HepG2 (cell line): ENCODE results near the gene NT5C2. TPM values are rescaled to one million over a fixed set of nuclear protein-coding genes. Genes with fewer than 3 reads are reported as not detected.

Experiments
- AGO1 ChIP-seq: fragments of 200-400 bp; formaldehyde crosslinking; IDR thresholded peaks from 2 replicates; pipeline ENCODE4 v1.6.1; 2017; ENCODE audit warnings: mild to moderate bottlenecking, low read depth, low read length, moderate library complexity; ENCODE audit not compliant: poor library complexity, severe bottlenecking
- ATAD3A ChIP-seq: sonication (generic); formaldehyde crosslinking; IDR thresholded peaks from 2 replicates; pipeline ENCODE4 v1.4.0; 2020; ENCODE audit warnings: missing genetic modification reagents
- BORCS8-MEF2B ChIP-seq: sonication (generic); formaldehyde crosslinking; IDR thresholded peaks from 2 replicates; pipeline ENCODE4 v1.8.0; 2022; ENCODE audit warnings: mild to moderate bottlenecking, missing genetic modification reagents
- CBFB ChIP-seq: sonication (generic); formaldehyde crosslinking; IDR thresholded peaks from 2 replicates; pipeline ENCODE4 v1.4.0; 2020; ENCODE audit warnings: missing genetic modification reagents
- CHCHD3 ChIP-seq: sonication (generic); formaldehyde crosslinking; IDR thresholded peaks from 2 replicates; pipeline ENCODE4 v1.8.0; 2022; ENCODE audit warnings: mild to moderate bottlenecking, missing genetic modification reagents, moderate library complexity
- FOSL2 ChIP-seq: sonication (generic); formaldehyde crosslinking; IDR thresholded peaks from 2 replicates; pipeline ENCODE4 v1.4.0; 2020; ENCODE audit warnings: missing genetic modification reagents
- GATAD1 ChIP-seq: IDR thresholded peaks from 2 replicates; pipeline ENCODE4 v1.6.1; 2016; ENCODE audit warnings: missing genetic modification reagents, missing compliant biosample characterization
- GATAD2A ChIP-seq: IDR thresholded peaks from 2 replicates; pipeline ENCODE4 v1.6.1; 2016
- GLI4 ChIP-seq: sonication (generic); formaldehyde crosslinking; IDR thresholded peaks from 2 replicates; pipeline ENCODE4 v1.5.1; 2020; ENCODE audit warnings: missing genetic modification reagents, mild to moderate bottlenecking, moderate library complexity, borderline replicate concordance
- GPN1 ChIP-seq: sonication (generic); formaldehyde crosslinking; IDR thresholded peaks from 2 replicates; pipeline ENCODE4 v1.5.1; 2020; ENCODE audit warnings: missing genetic modification reagents, borderline replicate concordance
- HMG20A ChIP-seq: IDR thresholded peaks from 2 replicates; pipeline ENCODE4 v1.6.1; 2016; ENCODE audit warnings: borderline replicate concordance
- HNF1B ChIP-seq: sonication (generic); formaldehyde crosslinking; IDR thresholded peaks from 2 replicates; pipeline ENCODE4 v1.5.1; 2020; ENCODE audit warnings: mild to moderate bottlenecking, moderate library complexity, missing genetic modification reagents
- HNRNPK ChIP-seq: fragments of 200-400 bp; formaldehyde crosslinking; IDR thresholded peaks from 2 replicates; pipeline ENCODE4 v1.6.1; 2018; ENCODE audit warnings: low read length, low read depth, moderate library complexity, mild to moderate bottlenecking; ENCODE audit not compliant: poor library complexity, severe bottlenecking
- LRRFIP1 ChIP-seq: sonication (generic); formaldehyde crosslinking; conservative IDR thresholded peaks from 2 replicates; pipeline ENCODE4 v1.4.0; 2020; ENCODE audit warnings: missing genetic modification reagents
- PCBP1 ChIP-seq: fragments of 200-400 bp; formaldehyde crosslinking; IDR thresholded peaks from 2 replicates; pipeline ENCODE4 v1.6.1; 2017; ENCODE audit warnings: mild to moderate bottlenecking, low read depth, low read length, borderline replicate concordance
- SAFB2 ChIP-seq: sonication (generic); formaldehyde crosslinking; IDR thresholded peaks from 2 replicates; pipeline ENCODE4 v1.5.1; 2020; ENCODE audit warnings: missing genetic modification reagents, low read depth, mild to moderate bottlenecking, borderline replicate concordance
- SMAD1 ChIP-seq: sonication (generic); formaldehyde crosslinking; IDR thresholded peaks from 2 replicates; pipeline ENCODE4 v1.4.0; 2020; ENCODE audit warnings: missing genetic modification reagents, low read depth, mild to moderate bottlenecking, borderline replicate concordance
- SRSF1 ChIP-seq: fragments of 200-400 bp; formaldehyde crosslinking; optimal IDR thresholded peaks from 2 replicates; pipeline ENCODE3; 2017; ENCODE audit warnings: mild to moderate bottlenecking, low read depth, low read length, moderate library complexity
- TFDP1 ChIP-seq: IDR thresholded peaks from 2 replicates; pipeline ENCODE4 v1.6.1; 2016; ENCODE audit warnings: missing compliant biosample characterization, missing genetic modification reagents, borderline replicate concordance
- TP53 ChIP-seq: sonication (generic); formaldehyde crosslinking; conservative IDR thresholded peaks from 2 replicates; pipeline ENCODE4 v1.4.0; 2020; ENCODE audit warnings: missing genetic modification reagents
- XBP1 ChIP-seq: sonication (generic); formaldehyde crosslinking; IDR thresholded peaks from 2 replicates; pipeline ENCODE4 v1.5.0; 2020; ENCODE audit warnings: missing genetic modification reagents
- ZFP41 ChIP-seq: sonication (generic); formaldehyde crosslinking; IDR thresholded peaks from 2 replicates; pipeline ENCODE4 v1.4.0; 2020; ENCODE audit warnings: mild to moderate bottlenecking, missing genetic modification reagents, borderline replicate concordance
- ZNF510 ChIP-seq: sonication (generic); formaldehyde crosslinking; IDR thresholded peaks from 2 replicates; pipeline ENCODE4 v1.4.0; 2020; ENCODE audit warnings: low read depth, mild to moderate bottlenecking, missing genetic modification reagents
- ZNF713 ChIP-seq: sonication (generic); formaldehyde crosslinking; IDR thresholded peaks from 2 replicates; pipeline ENCODE4 v1.4.0; 2020; ENCODE audit warnings: mild to moderate bottlenecking, missing genetic modification reagents
- ZNF780A ChIP-seq: sonication (generic); formaldehyde crosslinking; IDR thresholded peaks from 2 replicates; pipeline ENCODE4 v1.8.0; 2022; ENCODE audit warnings: mild to moderate bottlenecking, missing genetic modification reagents, moderate library complexity
- polyA plus RNA-seq, 8 experiments: library from polyadenylated mRNA; depleted of rRNA in 3 of 8; stranded (reverse) in 7 of 8; unstranded in 1 of 8; fragments of >200 nt; fragmentation: Illumina TruSeq in 4 of 8; extraction: Trizol in 4 of 8; gene quantifications; 2 replicates each; pipeline versions ENCODE4 v1.2.1 to v1.2.3, GENCODE V29; 2011 to 2016; ENCODE audit warnings: low read depth in 4 of 8, missing spikeins in 1 of 8, mixed read lengths in 1 of 8; ENCODE audit not compliant: insufficient read depth in 1 of 8
- total RNA-seq, 5 experiments: library from RNA; depleted of rRNA; stranded (reverse); fragments of >200 nt; fragmentation: Illumina TruSeq; extraction: Trizol; gene quantifications; 2 replicates each; pipeline ENCODE4 v1.2.3, GENCODE V29; 2016; ENCODE audit warnings: low read depth in 1 of 5
- TF ChIP-seq, protein P1 (sequence below): sonication (generic); formaldehyde crosslinking; IDR thresholded peaks from 2 replicates; pipeline ENCODE4 v1.9.0; 2021; ENCODE audit warnings: missing genetic modification reagents, borderline replicate concordance

The NT5C2 gene
- total and polyA plus RNA-seq, 2 of the 13 experiments (the other 11 are each of a cell fraction or from before 2014, with no cell fraction given), result 40.6 to 55.2 TPM

GRCh38 chr10:103231047-103231551 is 38.0 kb upstream of the NT5C2 start (continued):
- TF ChIP-seq ZNF713 (CRISPR knock-in tag), result no peak
- TF ChIP-seq GLI4 (CRISPR knock-in tag), result no peak
- no peak for TF ChIP-seq CHCHD3 (CRISPR knock-in tag)
- no peak for TF ChIP-seq LRRFIP1
- no peak for TF ChIP-seq SRSF1
- TF ChIP-seq GPN1 (CRISPR knock-in tag), result no peak
- no peak for TF ChIP-seq CBFB (CRISPR knock-in tag)
- TF ChIP-seq BORCS8-MEF2B (CRISPR knock-in tag), result no peak
- TF ChIP-seq HNF1B (CRISPR knock-in tag), result no peak
- TF ChIP-seq ZNF780A, result no peak
- no peak for TF ChIP-seq HMG20A (CRISPR knock-in tag)
- TF ChIP-seq ZNF510, result no peak
- no peak for TF ChIP-seq ATAD3A (CRISPR knock-in tag)
- no peak for TF ChIP-seq AGO1
- TF ChIP-seq, protein P1, sequence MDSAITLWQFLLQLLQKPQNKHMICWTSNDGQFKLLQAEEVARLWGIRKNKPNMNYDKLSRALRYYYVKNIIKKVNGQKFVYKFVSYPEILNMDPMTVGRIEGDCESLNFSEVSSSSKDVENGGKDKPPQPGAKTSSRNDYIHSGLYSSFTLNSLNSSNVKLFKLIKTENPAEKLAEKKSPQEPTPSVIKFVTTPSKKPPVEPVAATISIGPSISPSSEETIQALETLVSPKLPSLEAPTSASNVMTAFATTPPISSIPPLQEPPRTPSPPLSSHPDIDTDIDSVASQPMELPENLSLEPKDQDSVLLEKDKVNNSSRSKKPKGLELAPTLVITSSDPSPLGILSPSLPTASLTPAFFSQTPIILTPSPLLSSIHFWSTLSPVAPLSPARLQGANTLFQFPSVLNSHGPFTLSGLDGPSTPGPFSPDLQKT (CRISPR knock-in tag), result no peak
- no peak for TF ChIP-seq TFDP1 (CRISPR knock-in tag)
- no peak for TF ChIP-seq SMAD1 (CRISPR knock-in tag)
- 0 out of 2 replicates have a peak, but pooled peaks have one; percentile 24 for TF ChIP-seq GATAD1 (CRISPR knock-in tag)
- TF ChIP-seq PCBP1, result no peak
- TF ChIP-seq ZFP41 (CRISPR knock-in tag), result no peak
- TF ChIP-seq FOSL2 (CRISPR knock-in tag), result peak; percentile 86
- no peak for TF ChIP-seq XBP1 (CRISPR knock-in tag)
- TF ChIP-seq TP53, result no peak
- peak; percentile 95 for TF ChIP-seq GATAD2A (CRISPR knock-in tag)
- TF ChIP-seq SAFB2 (CRISPR knock-in tag), result no peak
- no peak for TF ChIP-seq HNRNPK
